GM10266 (cell line): ENCODE results near the gene LYST.
"Not testable (repeated sequence)": the region's sequence is repeated elsewhere in the genome, so short reads cannot be mapped to it uniquely, and the experiment has no call there.

Experiments
- DNase-seq: peaks from one replicate; pipeline ENCODE4 v3.0.0; 2012; ENCODE audit errors: extremely low spot score
- TF ChIP-seq, protein P1 (sequence below): IDR thresholded peaks from 2 replicates; pipeline ENCODE4 v1.5.1; 2012; ENCODE audit warnings: mild to moderate bottlenecking, low read depth; ENCODE audit not compliant: control insufficient read depth, insufficient read depth; ENCODE audit errors: missing control alignments

Gene LYST

GRCh38 chr1:235845656-235846107, 21.0 kb downstream of the LYST start:
- TF ChIP-seq, protein P1, sequence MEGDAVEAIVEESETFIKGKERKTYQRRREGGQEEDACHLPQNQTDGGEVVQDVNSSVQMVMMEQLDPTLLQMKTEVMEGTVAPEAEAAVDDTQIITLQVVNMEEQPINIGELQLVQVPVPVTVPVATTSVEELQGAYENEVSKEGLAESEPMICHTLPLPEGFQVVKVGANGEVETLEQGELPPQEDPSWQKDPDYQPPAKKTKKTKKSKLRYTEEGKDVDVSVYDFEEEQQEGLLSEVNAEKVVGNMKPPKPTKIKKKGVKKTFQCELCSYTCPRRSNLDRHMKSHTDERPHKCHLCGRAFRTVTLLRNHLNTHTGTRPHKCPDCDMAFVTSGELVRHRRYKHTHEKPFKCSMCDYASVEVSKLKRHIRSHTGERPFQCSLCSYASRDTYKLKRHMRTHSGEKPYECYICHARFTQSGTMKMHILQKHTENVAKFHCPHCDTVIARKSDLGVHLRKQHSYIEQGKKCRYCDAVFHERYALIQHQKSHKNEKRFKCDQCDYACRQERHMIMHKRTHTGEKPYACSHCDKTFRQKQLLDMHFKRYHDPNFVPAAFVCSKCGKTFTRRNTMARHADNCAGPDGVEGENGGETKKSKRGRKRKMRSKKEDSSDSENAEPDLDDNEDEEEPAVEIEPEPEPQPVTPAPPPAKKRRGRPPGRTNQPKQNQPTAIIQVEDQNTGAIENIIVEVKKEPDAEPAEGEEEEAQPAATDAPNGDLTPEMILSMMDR = peak; percentile 19

GRCh38 chr1:235844776-235845175, 21.9 kb downstream of the LYST start:
- TF ChIP-seq, protein P1 = no peak
- DNase-seq = no peak

More at GRCh38 chr1:235845656-235846107, 21.0 kb downstream of the LYST start:
- DNase-seq = not testable (repeated sequence)

GRCh38 chr1:235843461-235843961, 23.2 kb downstream of the LYST start:
- TF ChIP-seq, protein P1 = peak; percentile 59
- peak; percentile 12 for DNase-seq

- TF ChIP-seq, protein P1 = no peak
- peak; percentile 22 for DNase-seq
These were observed 24.7 kb downstream of the LYST start for GRCh38 chr1:235841938-235842545.

GRCh38 chr1:235838021-235838420, 28.7 kb downstream of the LYST start:
- no peak for DNase-seq
- TF ChIP-seq, protein P1 = no peak

- no peak for DNase-seq
- TF ChIP-seq, protein P1 = no peak
These were observed 31.5 kb downstream of the LYST start for GRCh38 chr1:235835226-235835625.

GRCh38 chr1:235834620-235835019, 32.1 kb downstream of the LYST start:
- no peak for DNase-seq
- TF ChIP-seq, protein P1 = no peak
